ENCODE measurements around the gene DGCR2.

The DGCR2 gene

DNA sequence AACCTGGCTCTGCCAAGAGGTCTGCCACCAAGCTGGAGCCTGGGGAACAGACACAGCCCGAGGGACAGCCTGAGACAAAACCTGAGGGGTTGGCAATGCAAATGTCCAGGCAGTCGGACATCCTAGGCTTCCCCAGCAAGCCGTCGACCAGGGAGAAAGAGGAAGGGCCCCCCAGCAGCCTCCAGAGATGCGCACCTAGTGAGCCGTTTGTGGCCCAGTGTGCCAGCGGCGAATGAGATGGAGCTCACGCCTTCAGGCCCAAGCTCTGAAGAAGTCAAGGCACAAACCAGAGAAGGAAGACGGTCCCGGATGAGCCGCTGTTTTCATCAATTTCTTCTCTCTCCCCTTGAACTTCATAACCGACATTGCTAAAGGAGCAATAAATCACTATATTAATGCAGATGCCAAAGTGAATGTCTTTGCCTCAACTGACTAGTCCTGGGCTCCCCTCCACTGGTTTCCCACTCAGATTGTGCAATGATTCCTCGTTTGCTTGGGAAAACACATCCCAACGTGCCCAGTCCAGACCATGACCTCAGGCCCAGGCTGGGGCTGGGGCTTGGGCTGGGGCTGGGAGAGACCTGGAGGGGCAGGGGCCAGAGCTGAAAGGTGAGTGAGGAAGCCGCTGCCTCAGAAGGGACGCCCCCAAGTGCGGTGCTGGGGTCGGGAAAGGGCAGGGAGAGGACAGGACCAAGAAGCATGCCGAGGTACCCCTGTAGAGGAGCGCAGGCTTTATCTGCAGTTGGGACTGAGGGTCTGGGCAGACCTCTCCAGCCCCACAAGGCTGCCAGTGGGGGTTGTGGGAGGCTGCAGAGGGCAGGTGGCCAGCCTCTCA, 3.5 kb upstream of the DGCR2 start:
- no peak for DNase-seq

DNA sequence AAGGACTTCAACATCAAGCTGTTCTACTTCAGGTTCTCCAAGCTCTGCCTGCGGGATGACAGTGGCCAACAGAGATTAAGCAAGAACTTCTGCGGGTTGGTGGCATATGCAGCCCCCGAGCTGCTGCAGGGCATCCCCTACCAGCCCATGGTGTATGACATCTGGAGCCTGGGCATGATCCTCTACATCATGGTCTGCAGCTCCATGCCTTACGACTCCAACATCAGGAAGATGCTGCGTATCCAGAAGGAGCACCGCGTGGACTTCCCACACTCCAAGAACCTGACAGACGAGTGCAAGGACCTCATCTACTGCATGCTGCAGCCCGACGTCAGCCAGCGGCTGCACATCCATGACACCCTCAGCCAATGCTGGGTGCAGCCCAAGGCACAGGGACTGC, 2.8 kb upstream of the DGCR2 start:
- no peak for DNase-seq

DNA sequence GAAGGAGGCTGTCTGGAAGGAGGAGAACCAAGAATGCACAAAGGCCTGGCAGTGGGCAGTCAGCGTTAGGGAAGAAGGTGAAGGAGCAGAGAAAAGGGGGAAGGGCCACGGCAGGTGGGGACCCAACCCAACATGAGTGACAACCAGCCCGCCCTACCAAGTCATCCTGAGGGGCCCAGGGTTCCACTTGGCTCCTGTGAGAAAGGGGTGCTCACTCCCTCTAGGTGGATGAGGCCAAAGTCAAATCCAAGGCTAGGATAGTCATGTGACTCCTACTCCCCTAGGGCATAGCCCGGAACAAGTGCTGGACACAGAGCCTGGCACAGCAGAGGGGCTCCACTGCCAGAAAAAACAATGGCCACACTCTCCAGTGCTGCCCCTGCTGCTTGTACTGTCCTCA, 2.2 kb upstream of the DGCR2 start:
- DNase-seq = no peak

DNA sequence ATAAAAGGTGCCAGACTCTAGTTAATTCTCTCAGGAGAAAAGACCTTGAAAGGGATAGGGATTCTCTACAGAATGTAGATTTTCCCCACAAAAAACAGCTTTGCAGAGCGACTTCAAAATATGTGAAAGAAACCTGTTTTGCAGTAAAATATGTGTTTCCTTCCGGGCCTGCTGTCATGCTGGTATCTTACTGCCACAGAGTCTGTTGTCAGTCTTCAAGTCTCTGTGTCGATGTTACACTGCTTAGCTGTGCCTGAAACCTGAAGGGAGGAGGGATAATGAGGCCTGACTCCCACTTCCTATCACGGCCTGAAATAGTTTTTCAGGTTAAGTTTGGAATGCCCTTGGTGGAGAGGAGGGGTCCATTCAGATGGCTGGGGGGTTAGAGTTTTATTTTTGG, 1.7 kb upstream of the DGCR2 start:
- DNase-seq = no peak

DNA sequence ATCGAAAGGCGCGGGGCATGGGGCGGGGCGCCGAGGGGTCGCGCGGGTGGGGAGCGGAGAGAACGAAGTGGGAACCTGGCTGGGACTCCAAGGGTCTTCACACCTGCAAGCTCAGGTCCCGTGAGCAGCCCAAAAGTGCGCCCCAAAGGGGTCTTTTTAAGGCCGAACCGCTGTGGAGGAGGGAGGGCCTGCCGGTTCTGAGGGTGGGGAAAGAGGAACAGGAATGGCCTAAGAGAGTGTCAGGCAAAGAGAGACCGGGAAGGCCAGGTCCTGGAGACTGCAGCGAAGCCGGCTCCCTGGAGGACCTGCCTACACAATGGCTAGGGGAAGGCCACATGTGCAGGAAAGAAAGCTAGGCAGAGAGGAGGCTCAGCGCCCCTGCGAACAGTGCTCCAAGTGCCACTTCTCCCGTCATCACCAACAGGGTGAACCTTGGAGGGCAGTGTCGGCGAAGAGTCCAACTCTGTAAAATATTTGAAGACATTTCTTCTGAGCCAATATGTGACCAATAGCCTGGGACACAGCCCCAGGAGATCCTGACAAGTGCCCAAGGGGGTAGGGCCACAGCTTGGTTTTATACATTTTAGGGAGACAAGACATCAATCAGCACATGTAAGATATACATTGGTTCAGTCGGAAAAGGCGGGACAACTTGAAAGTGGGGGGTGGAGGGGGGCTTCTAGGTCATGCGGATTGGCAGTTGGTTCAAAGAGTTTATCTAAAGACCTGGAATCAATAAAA, 710 bp upstream of the DGCR2 start:
- no peak for DNase-seq

DNA sequence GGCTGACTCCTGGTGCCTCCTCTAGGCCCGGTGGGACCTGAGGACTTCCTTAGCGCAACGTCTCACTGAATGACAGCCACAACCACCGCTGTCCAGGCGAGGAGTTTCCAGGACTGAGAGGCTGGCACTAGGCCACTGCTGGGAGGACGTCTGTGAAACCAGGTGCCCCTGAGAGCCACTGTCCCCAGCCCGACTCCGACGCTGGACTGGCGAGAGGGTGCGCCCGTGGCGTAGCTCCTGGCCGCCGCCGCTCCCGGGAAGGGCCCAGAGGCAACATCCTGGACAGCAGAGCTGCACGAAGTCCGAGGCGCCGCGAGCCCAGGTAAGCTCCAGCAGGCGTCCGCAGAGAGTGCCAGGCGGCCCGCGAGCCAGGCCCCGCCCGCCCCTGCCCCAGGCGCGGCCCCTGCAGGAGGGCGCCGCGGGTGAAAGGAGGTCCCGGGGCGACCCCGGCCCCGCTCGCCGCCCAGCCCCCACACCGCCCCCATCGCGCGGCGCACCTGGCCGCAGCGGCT, 525 bp downstream of the DGCR2 start:
- no peak for DNase-seq

DNA sequence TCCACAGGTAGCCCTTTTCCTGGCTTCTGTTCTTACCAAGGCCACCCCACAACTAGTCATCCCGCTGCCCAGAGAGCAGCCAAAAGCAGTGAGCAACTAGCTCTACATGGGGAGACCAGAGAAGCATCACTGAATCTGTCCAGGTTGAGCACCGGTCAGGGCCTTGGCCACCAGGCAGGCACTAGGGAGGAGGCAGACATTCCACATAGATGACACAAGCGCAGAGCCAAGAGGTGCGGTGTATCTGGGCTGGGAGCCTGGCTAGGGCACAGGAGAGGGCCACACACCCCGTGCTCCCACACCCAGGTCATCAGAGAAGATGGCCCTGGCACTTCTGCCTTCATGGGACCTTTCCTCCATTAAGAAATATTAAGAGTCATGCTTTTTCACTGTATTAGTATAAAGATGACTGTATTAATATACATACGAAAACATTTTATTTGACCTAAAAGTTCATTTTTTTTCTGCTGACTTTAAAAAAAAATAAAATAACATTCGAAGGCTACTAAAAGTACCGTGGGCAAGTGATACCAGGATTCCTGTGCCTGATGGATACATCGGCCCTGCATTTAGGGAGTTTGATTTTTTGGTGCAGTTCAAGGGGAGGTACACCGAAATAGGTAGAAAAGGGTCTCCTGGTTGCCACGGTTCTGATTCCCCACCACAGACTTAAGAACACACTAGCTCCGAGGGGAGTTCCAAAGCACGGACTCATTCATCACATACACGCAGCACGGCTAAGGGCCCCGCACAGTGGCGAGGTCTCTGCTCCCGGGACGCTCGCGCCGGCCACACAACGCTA, 1.2 kb downstream of the DGCR2 start:
- DNase-seq = no peak

DNA sequence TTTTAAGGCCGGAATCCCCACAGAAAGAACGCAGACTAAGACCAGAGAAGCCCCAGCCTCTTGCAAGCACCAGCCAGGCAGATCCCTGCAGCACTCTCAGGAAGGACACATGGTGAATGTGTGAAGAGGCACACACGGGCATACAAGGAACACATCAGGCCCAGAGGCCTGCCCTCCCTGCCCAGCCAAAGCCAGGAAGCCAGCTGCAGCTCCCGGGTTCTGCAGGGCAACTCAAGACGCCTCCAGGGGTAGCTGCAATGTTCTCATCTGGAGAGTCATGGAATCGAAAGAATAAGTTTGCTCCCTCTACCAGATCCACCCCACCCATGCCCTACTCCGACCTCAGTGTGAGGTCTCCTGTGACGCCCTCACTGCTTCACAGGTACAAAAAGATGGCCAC, 2.3 kb downstream of the DGCR2 start:
- no peak for DNase-seq

DNA sequence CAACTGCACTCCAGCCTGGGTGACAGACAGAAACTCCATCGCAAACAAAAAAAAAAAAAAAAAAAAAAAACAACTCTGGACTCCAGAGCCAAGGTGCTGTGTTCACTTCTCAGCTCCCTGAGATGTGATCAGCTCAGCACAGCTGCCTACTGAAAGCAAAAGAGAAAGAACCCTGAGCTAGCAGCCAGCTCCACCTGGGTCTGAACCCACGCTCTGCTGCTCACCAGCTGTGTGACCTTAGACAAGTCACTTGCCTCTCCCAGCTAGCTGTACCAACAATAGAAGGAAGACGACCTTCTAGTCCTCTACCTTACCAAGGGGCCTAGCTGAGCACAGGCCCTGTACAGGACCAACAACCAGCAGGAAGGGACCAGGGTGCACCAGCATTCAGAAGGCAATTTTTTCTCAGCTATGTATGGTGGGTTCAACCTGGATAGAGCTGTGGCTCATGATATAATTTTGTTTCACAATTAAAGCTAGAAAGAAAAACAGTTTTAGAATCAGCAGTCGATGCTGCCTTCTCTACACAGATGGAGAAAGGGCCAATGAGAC, 3.8 kb downstream of the DGCR2 start:
- no peak for DNase-seq

DNA sequence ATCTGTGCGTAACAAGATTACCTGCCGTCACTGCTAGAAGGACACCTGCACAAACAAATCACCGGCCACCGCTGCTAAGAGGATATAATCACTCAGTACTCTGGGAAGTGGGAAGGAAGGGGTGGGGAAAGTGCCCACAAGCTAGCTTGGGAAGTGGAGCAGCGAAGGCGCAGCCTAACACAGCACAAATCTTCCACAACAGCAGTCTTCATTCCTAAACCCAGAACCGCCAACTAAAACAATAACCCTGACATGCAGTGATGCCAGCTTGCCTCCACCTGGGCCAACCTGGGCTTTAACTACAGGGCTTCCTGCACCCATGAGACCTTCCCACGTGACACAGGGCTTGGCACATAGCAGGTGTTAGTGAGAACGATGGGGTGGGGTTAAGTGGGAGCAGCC, 5.1 kb downstream of the DGCR2 start:
- no peak for DNase-seq

DNA sequence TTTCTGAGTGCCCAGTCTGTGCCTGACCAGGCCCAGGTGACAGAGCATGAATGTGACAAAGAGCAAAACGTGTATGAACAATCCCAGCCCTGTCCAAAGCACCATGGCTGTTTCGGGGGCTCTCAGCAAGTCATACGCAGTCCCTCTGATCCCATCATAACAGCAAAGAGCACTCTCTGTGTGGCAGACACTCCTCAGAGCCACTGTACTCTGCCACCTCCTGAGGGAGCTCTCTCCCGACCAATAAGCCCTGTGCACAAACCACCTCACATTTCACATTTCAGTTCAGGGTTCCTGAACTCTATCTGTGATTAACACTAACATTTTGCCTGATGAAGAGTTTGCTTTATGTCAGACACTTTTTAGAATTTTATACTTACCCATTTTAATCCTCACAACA, 6.6 kb downstream of the DGCR2 start:
- no peak for DNase-seq

DNA sequence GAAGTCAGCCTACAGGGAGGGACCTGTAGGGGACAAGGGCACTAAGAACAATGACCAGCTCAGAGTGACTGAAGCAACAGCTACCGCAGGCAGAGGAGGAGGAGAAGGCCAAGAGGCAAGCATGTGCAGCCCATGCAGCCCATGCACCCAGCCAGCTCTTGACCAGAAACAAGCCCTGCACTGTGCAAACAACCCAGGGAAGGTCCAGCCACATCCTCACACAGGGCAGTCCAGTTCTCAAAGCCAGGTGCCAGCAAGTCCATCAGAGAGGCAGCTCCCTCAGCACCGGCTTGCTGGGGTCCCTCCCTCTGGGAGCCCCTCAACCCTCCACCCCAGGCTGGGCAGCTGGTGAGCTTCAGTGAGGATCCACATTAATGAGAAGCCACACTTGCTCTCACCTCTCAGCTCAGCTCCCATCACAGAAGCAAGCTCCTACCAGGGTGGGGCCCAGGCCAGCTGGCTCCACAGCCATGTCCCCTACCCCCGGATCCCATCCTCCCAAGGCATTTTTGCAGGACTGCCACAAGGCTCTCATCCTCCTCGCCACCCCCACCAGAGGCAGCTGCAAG, 7.1 kb downstream of the DGCR2 start:
- DNase-seq = no peak

DNA sequence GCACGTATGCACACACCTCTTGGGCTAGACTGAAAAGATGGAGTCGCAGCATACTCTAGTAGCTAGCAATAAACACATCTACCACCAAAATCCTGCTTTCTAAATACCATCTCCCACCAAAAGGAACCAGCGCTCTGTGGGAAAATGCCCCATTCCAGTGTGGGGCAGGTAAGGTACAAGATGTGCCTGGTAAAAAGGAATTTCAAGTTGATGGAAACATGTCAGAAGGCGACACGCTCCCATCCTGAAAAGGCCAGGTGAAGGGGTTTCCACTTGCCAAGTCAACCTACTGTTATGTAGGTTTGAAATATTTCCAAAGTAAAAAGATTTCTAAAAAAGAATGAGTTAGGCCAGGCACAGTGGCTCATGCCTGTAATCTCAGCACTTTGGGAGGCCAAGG, 8.8 kb downstream of the DGCR2 start:
- DNase-seq = no peak

DNA sequence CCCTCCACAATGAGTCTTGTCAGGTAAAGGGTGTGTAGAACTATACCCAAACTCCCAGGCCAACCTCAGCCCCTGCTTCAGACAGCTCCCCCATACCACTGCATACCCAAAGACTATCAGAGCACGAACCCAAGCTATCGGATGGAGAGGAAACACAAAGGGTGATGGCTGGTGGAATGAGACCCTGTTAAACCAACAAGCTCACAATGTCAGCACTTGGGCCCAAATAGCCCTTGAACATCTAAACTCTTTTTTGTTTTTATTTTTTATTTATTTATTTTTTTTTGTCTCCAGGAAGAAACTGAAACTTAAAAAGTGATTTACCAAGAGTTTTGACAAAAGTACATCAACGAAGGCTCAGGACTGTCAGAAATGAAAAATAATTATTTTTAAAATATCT, 10.6 kb downstream of the DGCR2 start:
- no peak for DNase-seq

DNA sequence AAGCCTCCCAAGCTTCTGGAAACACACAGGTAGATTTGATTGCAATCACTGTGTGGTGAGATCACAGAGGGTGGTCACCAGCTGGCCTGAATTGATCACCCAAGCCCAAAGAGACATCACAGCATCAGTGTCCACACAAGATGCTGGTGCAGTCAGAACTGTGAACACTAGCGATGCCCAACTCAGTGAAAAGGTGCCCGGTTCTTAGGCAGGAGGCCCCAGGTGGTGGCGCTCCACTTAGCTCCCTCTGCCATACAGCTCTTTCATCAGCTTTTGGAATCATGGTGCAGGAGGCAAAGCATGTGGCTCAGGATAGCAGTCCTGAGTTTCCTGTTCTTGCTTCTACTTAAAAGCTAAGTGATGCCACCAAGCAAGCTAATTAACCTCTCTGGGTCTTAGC, 11.1 kb downstream of the DGCR2 start:
- no peak for DNase-seq

DNA sequence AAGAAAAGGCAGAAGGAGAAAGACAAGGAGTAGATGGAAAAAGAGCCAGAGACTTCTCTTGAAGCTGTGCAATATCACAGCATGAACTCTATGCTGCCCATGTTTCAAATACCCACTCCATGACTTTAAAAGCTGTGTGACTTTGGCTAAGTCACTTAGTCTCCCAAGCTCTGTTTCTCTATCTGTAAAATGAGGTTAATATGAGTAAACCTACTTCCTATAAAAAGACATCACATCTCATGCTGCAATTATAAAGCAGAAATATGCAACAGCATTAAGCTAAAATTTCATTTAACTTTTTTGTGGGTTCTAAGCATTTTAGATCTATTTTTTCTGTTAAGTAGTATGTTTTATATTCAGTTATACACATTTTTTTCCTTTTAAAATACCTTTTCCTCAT, 11.6 kb downstream of the DGCR2 start:
- DNase-seq = no peak

DNA sequence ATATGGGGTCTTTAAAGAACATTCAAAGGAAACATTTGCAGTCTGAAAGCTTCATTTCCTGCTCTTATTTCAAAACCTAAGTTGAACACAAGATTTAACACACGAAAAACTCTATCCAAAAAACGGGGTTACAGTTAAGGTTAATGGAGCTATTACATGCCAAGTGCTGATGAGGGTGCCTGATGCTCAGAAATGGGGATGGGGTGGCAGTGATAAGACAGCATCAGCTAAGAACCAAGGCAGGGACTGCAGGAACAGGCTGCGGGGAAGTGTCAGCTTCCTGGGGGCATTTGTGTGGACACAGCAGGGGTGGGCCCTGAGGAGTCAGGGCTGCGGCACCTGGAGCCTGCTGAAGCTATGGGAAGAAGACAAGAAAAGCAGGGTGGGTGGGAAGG, 12.2 kb downstream of the DGCR2 start:
- DNase-seq = no peak

DNA sequence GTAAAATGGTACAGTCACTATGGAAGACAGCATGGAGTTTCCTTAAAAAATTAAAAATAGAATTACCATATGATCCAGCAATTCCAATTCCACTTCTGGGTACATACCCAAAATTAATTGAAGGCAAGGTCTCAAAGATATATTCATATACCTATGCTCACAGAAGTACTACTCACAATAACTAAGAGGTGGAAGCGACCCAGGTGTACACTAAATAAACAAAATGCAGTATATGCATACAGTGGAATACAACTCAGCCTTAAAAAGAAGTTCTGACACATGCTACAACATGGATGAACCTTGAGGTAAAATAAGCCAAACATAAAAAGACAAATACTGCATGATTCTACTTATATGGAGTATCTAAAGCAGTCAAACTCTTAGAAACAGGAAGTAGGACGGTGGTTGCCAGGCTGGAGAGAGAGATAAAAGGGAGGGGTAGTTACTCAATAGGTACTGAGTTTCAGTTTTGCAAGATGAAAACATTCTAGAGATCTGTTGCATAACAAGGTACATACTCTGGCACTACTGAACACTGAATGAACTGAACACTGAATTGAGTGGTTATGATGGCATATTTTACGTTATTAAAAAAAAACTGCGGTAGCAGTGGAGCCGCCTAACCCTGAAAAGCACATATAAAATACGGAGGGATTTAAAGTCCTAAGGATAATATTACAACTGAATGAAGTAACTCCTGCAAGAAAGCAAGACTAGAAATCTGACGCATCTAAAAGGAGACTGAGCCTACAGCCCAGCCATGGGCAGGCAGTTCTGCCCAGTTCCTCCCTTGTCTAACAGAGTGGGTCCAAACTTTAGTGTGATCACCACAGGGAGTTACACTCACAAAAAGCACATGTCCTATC, 12.8 kb downstream of the DGCR2 start:
- DNase-seq = no peak

DNA sequence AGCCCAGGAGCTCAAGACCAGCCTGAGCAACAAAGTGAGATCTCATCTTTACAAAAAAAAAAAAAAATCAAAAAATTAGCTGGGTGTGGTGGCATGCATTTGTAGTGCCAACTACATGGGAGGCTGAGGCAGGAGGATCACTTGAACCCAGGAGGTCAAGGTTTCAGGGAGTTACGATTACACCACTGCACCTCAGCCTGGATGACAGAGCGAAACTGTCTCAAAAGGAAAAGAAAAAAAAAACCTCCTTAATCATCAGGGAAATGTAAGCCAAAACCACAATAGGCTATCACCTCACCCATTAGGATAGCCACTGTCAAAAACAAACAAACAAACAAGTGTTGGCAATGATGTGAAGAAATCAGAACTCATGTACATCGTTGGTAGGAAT, 13.4 kb downstream of the DGCR2 start:
- no peak for DNase-seq

DNA sequence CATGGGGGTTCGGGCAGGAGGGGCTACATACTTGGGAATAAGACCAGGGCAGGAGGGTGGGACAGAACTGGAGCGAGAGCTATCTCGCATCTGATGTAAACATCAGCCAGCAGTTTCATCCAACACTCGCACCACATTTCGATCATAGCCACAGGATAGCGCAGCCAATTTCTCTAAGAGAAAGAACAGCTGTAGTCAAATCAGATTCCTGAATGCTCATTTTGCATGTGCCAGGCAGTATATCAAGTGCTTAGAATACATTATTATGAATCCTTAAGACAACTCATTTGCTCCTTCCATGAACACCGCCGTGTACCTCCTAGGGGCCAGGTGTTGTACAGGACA, 14.5 kb downstream of the DGCR2 start:
- no peak for DNase-seq

DNA sequence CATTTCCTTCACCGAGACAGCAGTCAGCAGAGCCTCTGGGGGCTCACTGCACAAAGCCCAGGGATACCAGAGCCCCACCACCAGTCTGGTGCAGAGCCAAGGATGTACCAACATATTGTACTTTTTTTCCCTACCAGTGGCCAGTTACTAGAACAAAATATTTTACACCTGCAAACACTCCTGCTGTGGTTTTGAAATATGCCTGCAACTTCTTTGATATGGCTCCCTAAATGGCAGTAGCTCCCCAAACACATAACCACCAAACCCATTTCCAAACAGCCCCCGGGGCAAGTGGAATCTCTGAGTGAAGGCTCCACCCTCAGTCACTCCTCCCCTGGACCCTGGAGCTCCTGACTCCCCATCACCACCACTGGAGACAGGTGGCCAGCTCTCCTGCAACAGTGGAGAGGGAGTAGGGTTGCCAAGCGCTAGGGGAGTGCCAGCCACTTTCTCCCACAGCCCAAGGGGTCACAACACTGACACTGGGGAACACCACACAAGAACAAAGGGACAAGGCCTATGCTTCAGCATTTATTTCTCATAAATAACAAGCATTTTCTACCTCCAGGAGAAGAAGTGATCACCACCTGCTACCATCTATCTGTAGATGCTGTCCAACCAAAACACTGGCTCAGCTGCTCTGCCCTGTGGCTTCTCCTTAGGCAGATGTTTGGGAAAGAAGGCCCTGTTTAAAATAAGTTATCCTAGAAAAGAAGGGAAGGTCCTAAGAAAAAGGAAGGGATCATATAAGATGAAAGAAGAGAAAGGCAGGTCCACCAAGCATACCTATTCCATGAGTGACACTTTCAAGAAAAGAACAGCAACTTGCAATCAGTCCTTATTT, 15.1 kb downstream of the DGCR2 start:
- DNase-seq = no peak

Data from NCI-H1436 treated with DMSO at 0.1 percent for 48 hours (cell line).